Measurements from ENCODE around the gene ZNF385B.

Gene ZNF385B

DNA sequence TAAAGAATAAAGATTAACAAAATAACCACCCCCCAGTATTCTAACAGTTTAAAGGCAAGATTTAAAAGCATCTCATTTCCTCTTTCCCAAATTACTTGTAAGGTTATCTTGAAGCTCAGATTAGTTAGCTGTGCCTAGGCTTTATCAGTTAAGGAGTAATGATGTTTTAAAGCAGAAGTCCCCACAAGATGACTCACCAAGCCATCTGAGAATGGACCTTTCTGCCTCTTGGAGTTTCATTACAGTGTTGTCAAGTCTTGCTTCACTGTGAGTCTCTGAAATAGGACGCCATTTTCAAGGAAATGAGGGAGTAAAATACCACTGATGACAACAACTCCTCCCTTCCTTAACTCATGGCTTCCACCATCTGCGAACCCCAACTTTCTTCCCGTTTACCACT is 35.9 kb downstream of the ZNF385B start:
- Histone ChIP-seq H3K79me2 (ENCODE audit: insufficient read depth, low read length) (no peaks in the 10 kb centered on the region), H3K4me2 (ENCODE audit: low read length) (no peak overlapping the region), H3K9me3 (ENCODE audit: low read length) (no peaks in the 10 kb centered on the region), H3K9me2 (ENCODE audit: low read depth, low read length) (no peaks in the 10 kb centered on the region), H3F3A (ENCODE audit: insufficient read depth, low read length) (no peaks in the 10 kb centered on the region), H4K20me1 (ENCODE audit: insufficient read depth, low read length) (no peaks in the 10 kb centered on the region), H3K27me3 (ENCODE audit: insufficient read depth, low read length) (no peaks in the 10 kb centered on the region), H3K4me3 (ENCODE audit: low read depth, low read length, poor library complexity, severe bottlenecking) (no peak overlapping the region), H2AFZ (ENCODE audit: low read length) (no peak overlapping the region), H3K36me3 (ENCODE audit: insufficient read depth, low read length) (no peaks in the 10 kb centered on the region), H3K4me1 (ENCODE audit: insufficient read depth, low read length, severe bottlenecking) (peaks cover 6% of the 10 kb centered on the region), H3K9ac (ENCODE audit: low read length) (no peak overlapping the region), H3K27ac (ENCODE audit: low read depth, low read length, poor library complexity, severe bottlenecking) (no peak overlapping the region)
- TF ChIP-seq, protein P1, sequence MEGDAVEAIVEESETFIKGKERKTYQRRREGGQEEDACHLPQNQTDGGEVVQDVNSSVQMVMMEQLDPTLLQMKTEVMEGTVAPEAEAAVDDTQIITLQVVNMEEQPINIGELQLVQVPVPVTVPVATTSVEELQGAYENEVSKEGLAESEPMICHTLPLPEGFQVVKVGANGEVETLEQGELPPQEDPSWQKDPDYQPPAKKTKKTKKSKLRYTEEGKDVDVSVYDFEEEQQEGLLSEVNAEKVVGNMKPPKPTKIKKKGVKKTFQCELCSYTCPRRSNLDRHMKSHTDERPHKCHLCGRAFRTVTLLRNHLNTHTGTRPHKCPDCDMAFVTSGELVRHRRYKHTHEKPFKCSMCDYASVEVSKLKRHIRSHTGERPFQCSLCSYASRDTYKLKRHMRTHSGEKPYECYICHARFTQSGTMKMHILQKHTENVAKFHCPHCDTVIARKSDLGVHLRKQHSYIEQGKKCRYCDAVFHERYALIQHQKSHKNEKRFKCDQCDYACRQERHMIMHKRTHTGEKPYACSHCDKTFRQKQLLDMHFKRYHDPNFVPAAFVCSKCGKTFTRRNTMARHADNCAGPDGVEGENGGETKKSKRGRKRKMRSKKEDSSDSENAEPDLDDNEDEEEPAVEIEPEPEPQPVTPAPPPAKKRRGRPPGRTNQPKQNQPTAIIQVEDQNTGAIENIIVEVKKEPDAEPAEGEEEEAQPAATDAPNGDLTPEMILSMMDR (IDR thresholded peaks at IDR 0.05; ENCODE audit: low read length) = no peak
- TF ChIP-seq EZH2 (IDR thresholded peaks at IDR 0.05; ENCODE audit: borderline replicate concordance, low read length) = no peak

DNA sequence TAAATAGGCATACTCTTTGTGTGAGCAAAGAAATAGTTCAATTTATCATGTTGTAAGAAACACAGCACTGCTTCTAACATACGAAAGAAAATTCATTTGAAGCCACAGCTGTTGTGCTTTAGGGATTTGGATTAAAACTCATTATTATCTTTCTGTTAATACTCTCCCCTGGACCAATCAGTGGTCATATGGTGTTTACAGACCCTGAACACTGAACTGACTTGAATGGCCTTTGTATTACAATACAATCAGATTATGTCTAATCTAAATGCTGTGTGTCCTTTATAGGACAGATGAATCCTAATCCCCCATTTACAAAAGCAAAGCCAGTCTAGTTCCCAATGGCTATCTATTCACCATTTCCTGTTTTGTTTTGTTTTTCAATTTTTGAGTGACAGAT is 36.5 kb downstream of the ZNF385B start:
- Histone ChIP-seq H3K4me1 (ENCODE audit: insufficient read depth, low read length, severe bottlenecking) (peaks cover 6% of the 10 kb centered on the region), H3K36me3 (ENCODE audit: insufficient read depth, low read length) (no peaks in the 10 kb centered on the region), H3K9me3 (ENCODE audit: low read length) (no peaks in the 10 kb centered on the region), H3K27me3 (ENCODE audit: insufficient read depth, low read length) (no peaks in the 10 kb centered on the region), H3K9me2 (ENCODE audit: low read depth, low read length) (no peaks in the 10 kb centered on the region), H3K4me3 (ENCODE audit: low read depth, low read length, poor library complexity, severe bottlenecking) (no peak overlapping the region), H3K4me2 (ENCODE audit: low read length) (no peak overlapping the region), H3K79me2 (ENCODE audit: insufficient read depth, low read length) (no peaks in the 10 kb centered on the region), H4K20me1 (ENCODE audit: insufficient read depth, low read length) (no peaks in the 10 kb centered on the region), H3K27ac (ENCODE audit: low read depth, low read length, poor library complexity, severe bottlenecking) (no peak overlapping the region), H3F3A (ENCODE audit: insufficient read depth, low read length) (no peaks in the 10 kb centered on the region), H3K9ac (ENCODE audit: low read length) (no peak overlapping the region), H2AFZ (ENCODE audit: low read length) (no peak overlapping the region)
- TF ChIP-seq, protein P1 (IDR thresholded peaks at IDR 0.05; ENCODE audit: low read length) = no peak
- TF ChIP-seq EZH2 (IDR thresholded peaks at IDR 0.05; ENCODE audit: borderline replicate concordance, low read length) = no peak

DNA sequence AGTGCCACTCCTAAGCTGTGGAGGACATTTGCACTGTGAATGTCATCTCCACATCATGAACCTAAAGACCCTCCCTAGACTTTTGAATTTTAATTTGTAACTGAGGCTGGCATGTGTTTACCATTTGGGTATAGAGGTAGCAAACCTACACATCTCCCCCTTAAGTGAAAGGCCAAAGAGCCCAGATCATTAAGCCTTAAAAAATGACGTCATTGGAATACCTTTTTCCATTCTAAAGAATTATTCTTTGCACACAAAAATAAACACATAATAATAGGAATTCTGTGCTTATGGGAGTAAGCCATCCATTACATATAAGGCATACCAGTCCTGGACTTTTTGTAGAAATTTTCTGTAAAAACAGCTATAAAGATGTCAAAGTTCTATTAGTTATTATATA is 38.9 kb downstream of the ZNF385B start:
- no peaks in the 10 kb centered on the region for H3K36me3 ChIP-seq (ENCODE audit: insufficient read depth, low read length)
- TF ChIP-seq, protein P1 (IDR thresholded peaks at IDR 0.05; ENCODE audit: low read length) = no peak
- no peak for TF ChIP-seq EZH2 (IDR thresholded peaks at IDR 0.05; ENCODE audit: borderline replicate concordance, low read length)
- no peak overlapping the region for H3K4me2 ChIP-seq (ENCODE audit: low read length)
- no peaks in the 10 kb centered on the region for H3K9me3 ChIP-seq (ENCODE audit: low read length)
- no peaks in the 10 kb centered on the region for H3K27me3 ChIP-seq (ENCODE audit: insufficient read depth, low read length)
- peaks cover 6% of the 10 kb centered on the region for H3K4me1 ChIP-seq (ENCODE audit: insufficient read depth, low read length, severe bottlenecking)
- no peaks in the 10 kb centered on the region for H3F3A ChIP-seq (ENCODE audit: insufficient read depth, low read length)
- H3K27ac ChIP-seq (ENCODE audit: low read depth, low read length, poor library complexity, severe bottlenecking) = no peak overlapping the region
- no peak overlapping the region for H2AFZ ChIP-seq (ENCODE audit: low read length)
- H3K9ac ChIP-seq (ENCODE audit: low read length) = no peak overlapping the region
- H3K4me3 ChIP-seq (ENCODE audit: low read depth, low read length, poor library complexity, severe bottlenecking) = no peak overlapping the region
- H3K79me2 ChIP-seq (ENCODE audit: insufficient read depth, low read length) = no peaks in the 10 kb centered on the region
- H4K20me1 ChIP-seq (ENCODE audit: insufficient read depth, low read length) = no peaks in the 10 kb centered on the region
- H3K9me2 ChIP-seq (ENCODE audit: low read depth, low read length) = no peaks in the 10 kb centered on the region

Data from OCI-LY1 (cell line).